M059J (cell line): ENCODE results near the gene FRMD4A. TPM values are rescaled to one million over a fixed set of nuclear protein-coding genes. Genes with fewer than 3 reads are reported as not detected.
A peak's percentile ranks its signal among the peaks of the same experiment; 100 is the strongest.

Experiments used
- DNase-seq: peaks from one replicate; pipeline ENCODE4 v3.0.0-alpha.2; 2012; ENCODE audit warnings: low read depth
- total RNA-seq: library from RNA; depleted of rRNA; stranded (reverse); fragments of >200 nt; shearing (Covaris generic); gene quantifications from 2 replicates; pipeline ENCODE4 v1.2.3, GENCODE V29; 2014

The FRMD4A gene
- total RNA-seq, 1 experiment from 2014 or later = 10.8 TPM

- DNase-seq = no peak
Observed at GRCh38 chr10:13652860-13653259, 677.9 kb downstream of the FRMD4A start.

GRCh38 chr10:13651969-13652720 is 678.6 kb downstream of the FRMD4A start:
- no peak for DNase-seq

GRCh38 chr10:13650961-13651360 is 679.8 kb downstream of the FRMD4A start:
- no peak for DNase-seq

GRCh38 chr10:13649844-13650520 is 680.7 kb downstream of the FRMD4A start:
- DNase-seq = no peak

- no peak for DNase-seq
Observed at GRCh38 chr10:13648425-13648824, 682.3 kb downstream of the FRMD4A start.

- DNase-seq = no peak
Observed at GRCh38 chr10:13644866-13645265, 685.9 kb downstream of the FRMD4A start.

- DNase-seq = no peak
Observed at GRCh38 chr10:13643016-13643415, 687.7 kb downstream of the FRMD4A start.

- DNase-seq = no peak
Observed at GRCh38 chr10:13642293-13642692, 688.4 kb downstream of the FRMD4A start.

GRCh38 chr10:13637894-13638293 is 692.8 kb downstream of the FRMD4A start:
- DNase-seq = no peak

GRCh38 chr10:13637303-13637856 is 693.3 kb downstream of the FRMD4A start:
- DNase-seq = no peak

GRCh38 chr10:13636776-13637175 is 693.9 kb downstream of the FRMD4A start:
- DNase-seq = no peak

GRCh38 chr10:13634207-13634606 is 696.5 kb downstream of the FRMD4A start:
- no peak for DNase-seq

GRCh38 chr10:13633689-13634088 is 697.0 kb downstream of the FRMD4A start:
- DNase-seq = peak; percentile 5

- no peak for DNase-seq
Observed at GRCh38 chr10:13632884-13633440, 697.8 kb downstream of the FRMD4A start.

- no peak for DNase-seq
Observed at GRCh38 chr10:13632440-13632839, 698.3 kb downstream of the FRMD4A start.

GRCh38 chr10:13631594-13631993 is 699.1 kb downstream of the FRMD4A start:
- no peak for DNase-seq

GRCh38 chr10:13630231-13630630 is 700.5 kb downstream of the FRMD4A start:
- no peak for DNase-seq

- DNase-seq = no peak
Observed at GRCh38 chr10:13629116-13629515, 701.6 kb downstream of the FRMD4A start.

- no peak for DNase-seq
Observed at GRCh38 chr10:13628661-13629060, 702.1 kb downstream of the FRMD4A start.

GRCh38 chr10:13627459-13628310 is 703.0 kb downstream of the FRMD4A start:
- no peak for DNase-seq

GRCh38 chr10:13624630-13625029 is 706.1 kb downstream of the FRMD4A start:
- DNase-seq = no peak

- no peak for DNase-seq
Observed at GRCh38 chr10:13621931-13622330, 708.8 kb downstream of the FRMD4A start.
